GM18526 (cell line): Measurements from ENCODE around the gene GLT1D1.

Source experiments
- POLR2A ChIP-seq: IDR thresholded peaks from 3 replicates; pipeline ENCODE4 v1.6.1; 2011; ENCODE audit not compliant: insufficient read length; ENCODE audit errors: extremely low read depth

Gene GLT1D1

DNA sequence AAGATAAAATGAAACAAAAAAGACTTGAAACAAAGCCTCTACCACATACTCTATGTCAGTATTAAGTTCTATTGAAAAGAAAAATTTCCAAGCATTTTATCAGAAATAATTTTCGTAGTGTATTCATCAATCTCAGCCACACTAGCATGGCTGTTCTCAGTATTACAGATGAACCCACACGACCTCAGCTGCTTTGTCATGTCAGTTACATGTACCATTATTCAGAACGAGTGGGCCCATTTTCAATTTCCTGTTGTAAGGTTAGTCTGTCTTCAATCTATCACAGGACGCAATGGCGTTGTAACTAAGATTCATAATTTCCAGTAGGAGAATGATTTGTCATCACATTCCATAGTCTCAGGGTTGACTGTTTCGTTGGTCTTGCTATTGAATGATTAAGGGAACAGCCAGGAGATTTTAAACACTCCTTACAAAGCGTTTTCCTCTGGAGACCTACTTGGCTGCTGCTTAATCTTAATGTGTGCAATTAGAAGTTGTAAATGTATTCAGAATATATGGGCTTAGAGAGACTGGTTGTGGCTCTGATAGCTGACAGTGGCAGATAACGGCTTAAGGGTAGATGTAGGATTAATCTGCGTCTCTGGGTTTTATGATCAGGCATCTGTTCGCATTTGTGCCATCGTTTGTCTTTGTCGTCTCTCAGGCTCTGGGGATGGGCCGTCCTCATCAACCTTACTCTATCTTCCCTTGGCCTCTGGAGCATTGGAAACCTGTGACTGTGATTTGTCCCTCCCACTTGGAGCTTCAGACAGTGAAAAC lies 65.4 kb downstream of the GLT1D1 start:
- no peak for TF ChIP-seq POLR2A

DNA sequence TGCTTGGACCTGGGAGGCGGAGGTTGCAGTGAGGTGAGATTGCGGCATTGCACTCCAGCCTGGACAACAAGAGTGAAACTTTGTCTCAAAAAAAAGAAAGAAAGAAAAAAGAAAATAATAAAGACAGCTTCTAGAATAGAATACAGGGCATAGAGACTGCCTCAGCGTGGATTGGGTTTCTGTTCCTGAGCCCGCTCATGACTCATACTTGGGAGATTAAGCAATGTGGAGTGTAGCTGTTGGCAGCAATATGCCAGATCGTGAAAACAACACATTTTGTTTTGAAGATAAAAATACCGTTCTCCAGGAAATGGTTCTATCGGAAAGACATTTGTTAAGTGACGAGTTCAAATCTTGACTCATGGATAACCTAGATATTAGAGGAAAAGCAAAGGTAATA lies 67.2 kb downstream of the GLT1D1 start:
- no peak for TF ChIP-seq POLR2A

DNA sequence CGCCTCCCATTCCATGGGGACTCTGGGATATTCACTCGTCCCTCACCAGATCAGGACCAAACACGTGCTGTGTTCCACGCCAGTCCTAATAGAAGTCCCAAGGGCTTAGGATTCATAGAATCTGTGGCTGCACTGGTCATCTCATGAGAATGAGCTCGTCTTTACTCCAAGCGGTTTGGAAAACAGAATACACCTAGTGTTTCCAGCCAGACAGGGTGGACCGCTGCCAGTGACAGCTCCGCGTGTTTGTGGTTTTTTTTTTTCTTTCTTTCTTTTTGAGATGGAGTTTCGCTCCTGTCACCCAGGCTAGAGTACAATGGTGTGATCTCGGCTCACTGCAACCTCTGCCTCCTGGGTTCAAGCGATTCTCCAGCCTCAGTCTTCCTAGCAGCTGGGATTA lies 75.1 kb downstream of the GLT1D1 start:
- no peak for TF ChIP-seq POLR2A

DNA sequence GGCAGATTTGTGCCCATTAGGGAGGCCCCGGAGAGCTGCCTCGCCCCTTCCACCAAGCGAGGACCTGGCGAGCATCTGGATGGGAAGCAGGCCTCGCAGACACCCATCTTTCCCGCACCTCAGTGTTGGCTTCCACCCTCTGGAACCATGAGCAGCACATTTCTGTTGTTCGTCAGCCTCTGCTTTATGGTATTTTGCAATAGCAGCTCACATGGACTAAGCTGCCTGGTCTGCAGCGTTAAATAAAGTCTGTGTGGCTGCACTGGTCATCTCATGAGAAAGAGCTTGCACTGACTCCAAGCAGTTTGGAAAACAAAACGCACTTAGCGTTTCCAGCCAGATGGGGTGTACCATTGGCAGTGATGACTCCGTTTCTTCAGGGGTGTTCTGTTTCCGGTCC lies 75.8 kb downstream of the GLT1D1 start:
- no peak for TF ChIP-seq POLR2A

DNA sequence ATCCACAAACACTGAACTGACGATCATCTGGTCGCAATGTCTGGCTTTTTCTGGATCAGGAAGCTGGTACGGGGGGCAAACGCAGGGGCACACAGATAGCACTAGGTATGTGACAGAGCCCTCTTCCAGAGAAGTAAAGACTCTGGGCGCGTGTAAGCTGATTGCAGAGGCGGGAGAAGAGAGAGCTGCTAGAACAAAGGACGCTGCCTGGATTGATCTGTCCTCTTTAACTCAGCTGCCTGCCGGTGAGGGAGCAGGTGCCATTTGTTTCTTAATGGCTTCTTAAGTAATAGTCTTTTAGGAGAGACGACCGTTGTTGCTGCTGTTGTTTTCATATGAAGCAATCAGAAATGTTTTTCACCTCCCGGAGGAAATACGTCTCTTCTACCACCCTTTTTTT lies 77.3 kb downstream of the GLT1D1 start:
- no peak for TF ChIP-seq POLR2A

DNA sequence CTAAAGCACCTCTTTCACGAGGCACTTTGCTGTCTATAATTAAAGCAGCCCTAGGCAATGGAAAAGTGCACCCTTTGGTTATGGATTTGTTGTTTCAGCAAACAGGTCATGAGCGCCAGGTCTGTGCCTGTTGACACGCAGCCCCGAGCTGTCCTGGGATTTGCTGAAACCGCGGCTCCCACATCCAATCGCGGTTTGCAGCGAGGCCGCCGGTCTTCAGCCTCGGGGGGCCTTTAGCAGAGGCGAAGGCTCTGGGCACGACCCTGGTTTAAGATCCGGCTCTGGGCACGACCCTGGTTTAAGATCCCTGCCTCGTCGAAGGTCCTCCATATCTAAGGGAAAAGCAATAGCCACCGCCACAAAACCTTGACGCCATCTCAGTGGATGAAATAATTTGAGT lies 79.2 kb downstream of the GLT1D1 start:
- TF ChIP-seq POLR2A: no peak

DNA sequence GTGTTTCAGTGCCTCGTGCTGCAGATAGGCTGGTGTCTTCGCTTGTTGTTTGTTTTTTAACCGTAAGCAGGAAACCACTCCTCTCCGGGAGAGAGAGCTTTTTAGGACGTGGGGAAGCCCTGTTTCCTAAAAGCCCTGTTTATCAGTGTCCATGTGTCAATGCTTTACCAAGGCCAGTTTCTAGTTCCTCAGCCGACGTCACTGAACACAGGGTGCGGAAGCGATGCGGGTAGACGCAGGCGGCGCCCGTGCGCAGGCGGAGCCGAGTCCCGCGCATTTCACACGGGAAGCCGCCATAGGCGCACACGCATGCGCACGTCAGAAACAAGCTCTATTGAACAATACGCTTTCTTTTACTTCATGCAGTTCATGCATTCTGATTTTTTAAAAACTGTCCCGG lies 79.8 kb downstream of the GLT1D1 start:
- TF ChIP-seq POLR2A: no peak

DNA sequence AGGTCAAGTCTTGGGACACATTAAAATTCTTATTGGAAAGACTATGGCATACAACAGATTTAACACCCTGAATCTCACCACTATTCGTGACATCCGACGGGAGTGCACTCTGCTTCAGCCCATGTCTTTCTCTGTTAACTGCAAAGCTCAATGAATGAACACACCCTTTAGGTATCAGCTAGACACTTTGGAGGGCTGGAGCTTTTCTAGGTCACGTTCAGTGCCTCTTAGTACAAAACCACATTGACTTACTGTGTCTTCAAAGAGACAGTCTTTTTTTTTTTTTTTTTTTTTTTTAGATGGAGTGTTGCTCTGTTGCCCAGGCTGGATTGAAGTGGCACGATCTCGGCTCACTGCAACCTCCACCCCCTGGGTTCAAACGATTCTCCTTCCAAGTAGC lies 80.6 kb downstream of the GLT1D1 start:
- TF ChIP-seq POLR2A: no peak

DNA sequence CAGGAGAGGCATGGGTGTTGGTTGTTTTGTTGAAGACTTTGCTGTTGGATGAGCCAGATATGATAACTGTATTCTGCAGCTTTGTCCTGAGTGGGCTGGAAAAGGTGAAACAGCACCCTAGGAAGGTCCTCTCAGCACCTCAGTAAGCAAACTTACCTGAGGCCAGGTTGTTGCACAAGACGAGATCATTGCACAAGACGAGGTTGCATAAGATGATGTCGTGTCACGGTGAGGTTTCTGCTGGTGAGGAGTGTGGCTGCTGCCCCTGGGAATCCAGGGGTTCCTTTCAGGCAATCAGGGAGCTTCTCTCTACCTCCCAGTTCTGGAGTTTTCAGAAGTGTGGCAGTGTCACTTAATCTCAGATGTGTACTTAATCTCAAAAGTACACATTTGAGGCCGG lies 85.6 kb downstream of the GLT1D1 start:
- TF ChIP-seq POLR2A: no peak

DNA sequence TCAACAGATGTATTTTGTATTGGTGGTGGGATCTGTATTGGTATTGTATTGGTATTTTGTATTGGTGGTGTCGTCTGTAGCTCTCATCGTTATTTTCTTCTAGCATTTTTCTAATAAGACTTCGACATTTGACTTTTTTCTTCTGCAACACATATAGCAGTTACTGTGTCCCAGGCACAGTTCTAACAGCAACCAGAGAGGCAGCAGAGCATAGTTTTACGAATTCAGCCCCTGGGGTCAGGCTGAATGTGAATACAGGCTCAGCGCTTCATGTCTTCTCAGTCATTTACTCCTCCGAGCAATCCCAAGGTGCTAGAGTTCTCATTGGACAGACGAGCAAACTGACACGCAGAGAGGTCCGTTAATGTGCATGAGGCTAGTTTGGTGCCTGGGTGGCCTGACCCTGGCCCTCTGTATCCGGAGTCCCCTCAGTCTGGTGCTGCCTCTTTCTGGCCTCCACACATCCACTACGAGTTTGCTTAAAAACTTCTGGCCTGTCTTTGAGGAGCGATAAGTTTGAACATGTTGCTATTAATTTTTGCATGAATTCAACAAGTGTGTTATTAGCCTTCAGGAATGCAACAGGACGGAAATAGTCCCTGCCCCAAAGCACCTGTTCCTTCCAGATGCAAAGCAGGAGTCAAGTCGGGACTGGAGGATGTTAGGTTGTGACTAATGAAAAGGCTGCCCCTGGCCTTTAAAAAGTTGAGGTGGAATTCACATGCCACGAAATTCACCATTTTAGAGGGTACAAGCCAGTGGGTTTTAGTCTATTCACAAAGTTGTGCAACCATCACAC lies 87.0 kb downstream of the GLT1D1 start:
- TF ChIP-seq POLR2A: no peak

DNA sequence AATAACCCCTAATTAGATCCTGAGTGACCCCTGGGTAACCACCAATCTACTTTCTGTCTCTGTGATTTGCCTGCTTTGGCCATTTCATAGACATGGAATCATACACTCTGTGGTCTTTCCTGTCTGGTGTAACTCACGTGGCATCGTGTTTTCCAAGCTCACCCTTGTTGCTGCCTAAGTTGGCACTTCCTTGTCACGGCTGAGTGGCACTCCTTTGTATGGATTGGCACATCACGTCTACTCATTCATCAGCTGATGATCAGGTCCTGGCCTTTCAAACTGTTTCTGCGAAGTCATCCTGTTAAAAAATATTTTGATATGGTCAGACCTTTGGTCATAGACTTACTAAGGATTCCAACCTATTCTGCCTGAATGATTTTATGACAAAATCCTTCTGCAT lies 87.7 kb downstream of the GLT1D1 start:
- TF ChIP-seq POLR2A: no peak

DNA sequence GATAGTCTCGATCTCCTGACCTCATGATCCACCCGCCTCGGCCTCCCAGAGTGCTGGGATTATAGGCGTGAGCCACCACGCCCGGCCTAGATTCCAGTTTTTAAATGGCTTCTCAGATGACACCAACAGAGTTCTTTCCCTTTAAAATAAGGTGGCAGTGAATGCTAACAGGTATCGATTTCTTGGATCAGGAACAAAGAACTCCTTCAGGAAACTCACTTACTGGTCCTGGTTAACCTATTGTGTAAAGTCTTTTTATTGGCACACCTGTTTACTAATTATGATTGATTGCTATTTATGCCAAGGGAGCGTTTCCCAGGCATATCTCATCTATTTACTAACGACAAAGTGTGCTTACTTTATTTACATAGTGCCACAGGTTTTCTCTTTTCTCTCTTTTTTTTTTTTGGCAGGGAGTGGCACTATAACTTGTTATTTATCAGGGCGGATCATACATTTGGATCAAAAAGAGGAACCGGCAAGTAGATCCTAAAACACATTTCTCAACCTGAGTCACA lies 89.7 kb downstream of the GLT1D1 start:
- TF ChIP-seq POLR2A: no peak

DNA sequence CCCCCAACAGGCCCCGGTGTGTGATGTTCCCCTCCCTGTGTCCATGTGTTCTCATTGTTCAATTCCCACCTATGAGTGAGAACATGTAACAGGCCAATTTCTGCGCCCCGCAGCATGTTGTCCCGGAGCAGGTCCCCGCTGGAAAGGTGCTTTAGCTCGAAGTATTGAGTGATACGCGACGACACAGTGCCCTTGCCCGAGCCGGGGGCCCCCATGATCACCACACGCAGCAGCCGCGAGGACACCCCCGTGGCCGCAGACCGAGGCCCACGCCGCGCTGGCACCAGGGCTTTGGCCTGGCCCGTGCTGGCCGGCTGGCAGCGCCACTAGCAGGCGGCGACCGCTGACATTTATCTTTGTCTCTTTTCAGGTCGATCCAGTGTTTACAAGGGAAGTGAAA lies 91.7 kb downstream of the GLT1D1 start:
- no peak for TF ChIP-seq POLR2A

DNA sequence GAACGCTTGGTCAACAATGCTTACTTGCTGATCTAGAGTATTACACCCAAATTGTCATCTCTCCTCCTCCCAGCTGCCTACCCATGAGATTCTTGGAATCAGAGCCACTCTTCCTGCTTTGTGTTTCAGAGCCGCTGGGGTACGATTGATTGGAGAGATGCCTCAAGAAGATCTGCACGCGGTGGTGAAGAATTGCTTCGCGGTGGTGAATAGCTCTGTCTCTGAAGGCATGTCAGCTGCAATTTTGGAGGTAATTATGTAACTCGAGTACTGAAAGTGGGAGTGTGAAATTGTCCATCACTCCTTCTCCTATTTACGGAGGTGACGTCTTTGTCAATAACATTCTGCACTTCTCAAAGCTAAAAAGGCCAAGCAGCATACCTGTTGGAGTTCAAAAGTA lies 93.9 kb downstream of the GLT1D1 start:
- TF ChIP-seq POLR2A: no peak

DNA sequence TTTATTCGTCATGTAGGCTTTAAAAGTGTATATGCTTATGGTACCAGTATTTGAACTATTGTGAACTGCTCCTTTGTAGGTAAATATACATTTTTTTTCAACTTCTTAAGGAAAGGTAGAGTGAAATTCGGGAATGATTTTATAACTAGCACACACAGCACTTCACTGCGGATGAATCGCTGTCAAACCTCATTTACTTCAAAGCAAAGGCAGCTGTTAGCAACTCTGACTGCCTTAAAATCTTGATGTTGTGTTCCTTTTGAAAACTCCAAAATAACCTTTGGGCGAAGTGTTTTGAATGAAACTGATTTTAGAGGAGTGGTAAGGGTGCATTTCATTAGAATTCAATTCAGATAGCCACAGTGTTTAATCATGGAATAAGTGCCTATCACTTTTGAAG lies 95.8 kb downstream of the GLT1D1 start:
- TF ChIP-seq POLR2A: no peak

DNA sequence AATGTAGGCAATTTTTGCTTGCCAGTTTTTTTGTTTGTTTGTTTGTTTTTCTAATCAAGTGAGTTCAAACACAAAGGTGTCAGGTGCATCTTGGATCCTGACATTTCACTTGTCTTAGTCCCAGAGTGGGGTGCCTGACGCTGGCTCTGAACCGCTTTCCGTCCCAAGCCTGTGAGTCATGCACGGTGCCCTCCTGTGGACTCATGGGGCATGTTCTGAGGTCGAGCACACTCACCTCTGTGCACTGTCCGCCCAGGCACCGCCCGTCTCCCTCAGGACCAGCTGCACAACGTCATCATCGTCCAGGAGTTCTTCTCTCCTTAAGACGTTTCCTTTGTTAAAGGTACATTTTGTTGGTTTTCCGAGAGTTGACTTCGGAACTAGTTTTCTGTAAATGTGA lies 98.2 kb downstream of the GLT1D1 start:
- no peak for TF ChIP-seq POLR2A

DNA sequence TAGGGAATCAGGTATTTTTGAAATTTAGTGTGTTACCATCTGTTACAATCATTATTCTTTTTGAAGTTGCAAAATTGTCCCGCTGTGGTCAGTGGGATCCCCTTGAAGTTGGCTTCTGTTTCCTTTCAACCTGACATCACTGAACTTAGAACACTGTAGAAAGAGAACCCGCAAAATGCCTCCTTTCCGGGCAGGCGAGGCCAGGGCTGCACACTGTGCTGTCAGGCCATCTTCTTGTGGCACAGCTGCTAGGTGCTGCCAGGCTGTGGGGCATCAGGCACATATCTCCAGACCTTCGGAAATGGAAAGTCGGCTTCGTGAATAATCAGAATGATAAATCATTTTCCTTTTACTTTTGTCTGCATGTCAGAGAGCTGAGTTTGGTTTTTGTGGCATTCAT lies 103.5 kb downstream of the GLT1D1 start:
- no peak for TF ChIP-seq POLR2A

DNA sequence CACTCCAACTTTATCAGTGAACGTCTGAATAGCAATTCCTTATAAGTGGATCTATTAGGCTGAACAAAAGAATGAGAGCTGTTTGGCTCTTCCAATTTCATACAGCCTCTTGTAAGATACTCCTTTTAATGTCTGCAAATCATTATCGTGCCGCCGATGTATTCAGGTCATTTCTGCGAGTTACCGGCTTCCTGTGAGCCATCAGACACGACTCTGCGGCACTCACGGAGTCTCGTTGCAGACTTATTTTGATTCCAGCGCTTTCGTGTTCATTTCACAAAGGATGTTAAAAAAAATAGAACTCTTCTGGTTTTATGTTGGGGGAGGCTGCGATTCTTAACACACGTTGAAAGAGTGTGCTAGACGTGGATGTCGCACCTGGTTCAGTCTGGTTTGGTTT lies 106.6 kb downstream of the GLT1D1 start:
- no peak for TF ChIP-seq POLR2A
